ENCODE results near the gene CEMIP2.
"Not testable (repeated sequence)": the region's sequence is repeated elsewhere in the genome, so short reads cannot be mapped to it uniquely, and the experiment has no call there.

Gene CEMIP2

GRCh38 chr9:71680189-71680980 is 87.9 kb downstream of the CEMIP2 start:
- no peak for DNase-seq (ENCODE audit: low spot score)

GRCh38 chr9:71678999-71679398 is 89.3 kb downstream of the CEMIP2 start:
- DNase-seq (ENCODE audit: low spot score), result no peak

- DNase-seq (ENCODE audit: low spot score), result no peak
Observed at GRCh38 chr9:71677209-71677608, 91.1 kb downstream of the CEMIP2 start.

GRCh38 chr9:71676460-71676859 is 91.9 kb downstream of the CEMIP2 start:
- no peak for DNase-seq (ENCODE audit: low spot score)

- DNase-seq (ENCODE audit: low spot score), result no peak
Observed at GRCh38 chr9:71675857-71676165, 92.5 kb downstream of the CEMIP2 start.

GRCh38 chr9:71675105-71675856 is 93.0 kb downstream of the CEMIP2 start:
- DNase-seq (ENCODE audit: low spot score), result no peak

GRCh38 chr9:71672573-71672972 is 95.7 kb downstream of the CEMIP2 start:
- DNase-seq (ENCODE audit: low spot score), result no peak

GRCh38 chr9:71671289-71671688 is 97.0 kb downstream of the CEMIP2 start:
- DNase-seq (ENCODE audit: low spot score), result no peak

GRCh38 chr9:71670121-71670520 is 98.2 kb downstream of the CEMIP2 start:
- no peak for DNase-seq (ENCODE audit: low spot score)

- no peak for DNase-seq (ENCODE audit: low spot score)
Observed at GRCh38 chr9:71669284-71669995, 98.9 kb downstream of the CEMIP2 start.

- no peak for DNase-seq (ENCODE audit: low spot score)
Observed at GRCh38 chr9:71668717-71669116, 99.6 kb downstream of the CEMIP2 start.

GRCh38 chr9:71665247-71665646 is 103.1 kb downstream of the CEMIP2 start:
- DNase-seq (ENCODE audit: low spot score), result no peak

- no peak for DNase-seq (ENCODE audit: low spot score)
Observed at GRCh38 chr9:71664566-71664965, 103.7 kb downstream of the CEMIP2 start.

- DNase-seq (ENCODE audit: low spot score), result no peak
Observed at GRCh38 chr9:71663931-71664459, 104.3 kb downstream of the CEMIP2 start.

- DNase-seq (ENCODE audit: low spot score), result no peak
Observed at GRCh38 chr9:71663216-71663615, 105.1 kb downstream of the CEMIP2 start.

GRCh38 chr9:71662082-71662481 is 106.2 kb downstream of the CEMIP2 start:
- no peak for DNase-seq (ENCODE audit: low spot score)

- not testable (repeated sequence) for DNase-seq (ENCODE audit: low spot score)
Observed at GRCh38 chr9:71657276-71657675, 111.0 kb downstream of the CEMIP2 start.

GRCh38 chr9:71656496-71656895 is 111.8 kb downstream of the CEMIP2 start:
- DNase-seq (ENCODE audit: low spot score), result no peak

- no peak for DNase-seq (ENCODE audit: low spot score)
Observed at GRCh38 chr9:71655778-71656177, 112.5 kb downstream of the CEMIP2 start.

- no peak for DNase-seq (ENCODE audit: low spot score)
Observed at GRCh38 chr9:71655141-71655540, 113.2 kb downstream of the CEMIP2 start.

- DNase-seq (ENCODE audit: low spot score), result no peak
Observed at GRCh38 chr9:71652480-71652879, 115.8 kb downstream of the CEMIP2 start.

- DNase-seq (ENCODE audit: low spot score), result no peak
Observed at GRCh38 chr9:71648453-71648852, 119.9 kb downstream of the CEMIP2 start.

- DNase-seq (ENCODE audit: low spot score), result peak; percentile 71
Observed at GRCh38 chr9:71647094-71647591, 121.2 kb downstream of the CEMIP2 start.
